Measurements from ENCODE around the gene PRKCA. TPM values are rescaled to one million over a fixed set of nuclear protein-coding genes. Genes with fewer than 3 reads are reported as not detected.
"Not testable (repeated sequence)": the region's sequence is repeated elsewhere in the genome, so short reads cannot be mapped to it uniquely, and the experiment has no call there.

The PRKCA gene
- total RNA-seq = 14.7 and 16.4 TPM in 2 replicates
- long read RNA-seq, partial matches to known transcripts = 1 of 9 reads
- long read RNA-seq, other reads (novel, unspliced or antisense) = 8 of 9 reads

GRCh38 chr17:66301864-66302741 is at the start of gene PRKCA:
Gene PRKCA, plus strand, starts transcription at chr17:66302613.
- H3K27ac Mint-ChIP-seq = peak within 1 kb of the TSS; percentile 69
- peaks cover 48% of the 10 kb centered on the region for H3K27me3 Mint-ChIP-seq

GRCh38 chr17:66253458-66253857 is 49.0 kb upstream of the PRKCA start:
- not testable (repeated sequence) for H3K27ac Mint-ChIP-seq; H3K4me3 Mint-ChIP-seq (ENCODE audit: low read depth); H3K36me3 Mint-ChIP-seq (ENCODE audit: insufficient read depth); H3K4me1 Mint-ChIP-seq (ENCODE audit: low read depth); H3K9me3 Mint-ChIP-seq (ENCODE audit: low read depth); H3K27me3 Mint-ChIP-seq; DNase-seq (ENCODE audit: low spot score, unreplicated experiment)

More at GRCh38 chr17:66301864-66302741, at the start of gene PRKCA:
- Mint-ChIP-seq H3K4me1 (ENCODE audit: low read depth) (peaks cover 12% of the 10 kb centered on the region), H3K4me3 (ENCODE audit: low read depth) (peak within 1 kb of the TSS; percentile 92), H3K36me3 (ENCODE audit: insufficient read depth) (no peaks in the 10 kb centered on the region), H3K9me3 (ENCODE audit: low read depth) (no peaks in the 10 kb centered on the region)
- DNase-seq (ENCODE audit: low spot score, unreplicated experiment) = peak; percentile 53
- no peak for TF ChIP-seq CTCF (IDR thresholded peaks at IDR 0.05; ENCODE audit: unreplicated experiment)

- no peak overlapping the region for H3K4me3 Mint-ChIP-seq (ENCODE audit: low read depth)
- no peak overlapping the region for H3K27ac Mint-ChIP-seq
- no peak for DNase-seq (ENCODE audit: low spot score, unreplicated experiment)
- H3K36me3 Mint-ChIP-seq (ENCODE audit: insufficient read depth) = no peaks in the 10 kb centered on the region
- peak; percentile 76 for TF ChIP-seq CTCF (IDR thresholded peaks at IDR 0.05; ENCODE audit: unreplicated experiment)
- no peaks in the 10 kb centered on the region for H3K9me3 Mint-ChIP-seq (ENCODE audit: low read depth)
- peaks cover 4% of the 10 kb centered on the region for H3K4me1 Mint-ChIP-seq (ENCODE audit: low read depth)
- H3K27me3 Mint-ChIP-seq = no peaks in the 10 kb centered on the region
Measured at GRCh38 chr17:66255112-66255511, 47.3 kb upstream of the PRKCA start.

GRCh38 chr17:66255527-66255971 is 46.9 kb upstream of the PRKCA start:
- no peak overlapping the region for H3K4me3 Mint-ChIP-seq (ENCODE audit: low read depth)
- peaks cover 2% of the 10 kb centered on the region for H3K4me1 Mint-ChIP-seq (ENCODE audit: low read depth)
- no peaks in the 10 kb centered on the region for H3K36me3 Mint-ChIP-seq (ENCODE audit: insufficient read depth)
- no peak overlapping the region for H3K27ac Mint-ChIP-seq
- no peak for DNase-seq (ENCODE audit: low spot score, unreplicated experiment)
- no peaks in the 10 kb centered on the region for H3K27me3 Mint-ChIP-seq
- TF ChIP-seq CTCF (IDR thresholded peaks at IDR 0.05; ENCODE audit: unreplicated experiment) = no peak
- no peaks in the 10 kb centered on the region for H3K9me3 Mint-ChIP-seq (ENCODE audit: low read depth)

- H3K4me1 Mint-ChIP-seq (ENCODE audit: low read depth) = no peaks in the 10 kb centered on the region
- H3K4me3 Mint-ChIP-seq (ENCODE audit: low read depth) = no peak overlapping the region
- no peak for TF ChIP-seq CTCF (IDR thresholded peaks at IDR 0.05; ENCODE audit: unreplicated experiment)
- H3K27ac Mint-ChIP-seq = no peak overlapping the region
- H3K36me3 Mint-ChIP-seq (ENCODE audit: insufficient read depth) = no peaks in the 10 kb centered on the region
- DNase-seq (ENCODE audit: low spot score, unreplicated experiment) = no peak
- H3K9me3 Mint-ChIP-seq (ENCODE audit: low read depth) = peaks cover 10% of the 10 kb centered on the region
- no peaks in the 10 kb centered on the region for H3K27me3 Mint-ChIP-seq
Measured at GRCh38 chr17:66260275-66260674, 42.1 kb upstream of the PRKCA start.

All from progenitor cell of endocrine pancreas (in vitro differentiated cells).